GM18499 (cell line): ENCODE results near the gene PRAMEF27.
"Not testable (repeated sequence)": the region's sequence is repeated elsewhere in the genome, so short reads cannot be mapped to it uniquely, and the experiment has no call there.

Source experiments
- ATAC-seq: cut with Tn5 transposase; IDR thresholded peaks from one replicate; pipeline ENCODE4 v1.9.1; 2021; ENCODE audit warnings: moderate number of reproducible peaks; ENCODE audit not compliant: insufficient read depth, unreplicated experiment

Gene PRAMEF27

GRCh38 chr1:13056475-13056874, at the start of gene PRAMEF27:
PRAMEF27 (minus strand) TSS chr1:13056575; CDS start chr1:13053659, 2,916 bp downstream.
- not testable (repeated sequence) for ATAC-seq

DNA sequence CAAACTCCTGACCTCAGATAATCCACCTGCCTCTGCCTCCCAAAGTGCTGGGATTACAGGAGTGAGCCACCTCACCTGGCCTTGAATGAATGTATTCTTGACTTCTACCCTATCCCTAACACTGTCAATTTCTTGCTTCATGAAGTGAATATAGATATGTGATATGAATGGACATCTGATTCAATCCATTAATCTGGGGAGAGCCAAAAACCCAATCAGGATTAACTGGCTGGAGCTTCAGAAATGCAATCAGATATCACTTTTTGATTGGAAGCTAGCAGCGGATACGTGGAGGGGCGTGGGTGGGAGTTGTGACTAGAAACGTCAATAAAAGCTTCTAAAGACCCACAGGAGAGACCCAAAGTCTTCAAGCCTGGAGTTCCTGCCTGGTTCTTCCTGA, 14.1 kb upstream of the PRAMEF27 start, which contains the start of gene PRAMEF25:
Gene PRAMEF25 (plus strand): TSS at position 301 of the 400 bp plus-strand sequence. CDS start 2,920 bp downstream, outside the sequence.
- not testable (repeated sequence) for ATAC-seq

DNA sequence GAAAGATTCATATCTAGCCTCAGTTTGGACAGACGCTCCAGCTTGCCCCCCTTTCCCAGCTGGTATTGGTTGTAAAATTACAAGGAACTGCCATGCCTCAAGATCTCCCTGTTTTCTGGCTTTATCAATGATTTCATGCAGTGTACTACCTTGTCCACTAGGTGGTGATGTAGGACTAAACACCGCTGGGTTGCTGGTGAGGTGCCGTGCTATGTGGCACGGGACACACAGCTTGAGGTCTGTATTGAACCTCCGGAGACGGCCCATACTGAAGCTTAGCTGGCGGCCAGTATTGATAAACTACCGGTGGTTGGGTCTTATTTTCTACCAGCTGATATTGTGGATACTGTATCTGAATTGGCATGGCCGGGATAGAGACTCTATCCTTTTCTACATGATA, 36.5 kb downstream of the PRAMEF27 start:
- not testable (repeated sequence) for ATAC-seq

DNA sequence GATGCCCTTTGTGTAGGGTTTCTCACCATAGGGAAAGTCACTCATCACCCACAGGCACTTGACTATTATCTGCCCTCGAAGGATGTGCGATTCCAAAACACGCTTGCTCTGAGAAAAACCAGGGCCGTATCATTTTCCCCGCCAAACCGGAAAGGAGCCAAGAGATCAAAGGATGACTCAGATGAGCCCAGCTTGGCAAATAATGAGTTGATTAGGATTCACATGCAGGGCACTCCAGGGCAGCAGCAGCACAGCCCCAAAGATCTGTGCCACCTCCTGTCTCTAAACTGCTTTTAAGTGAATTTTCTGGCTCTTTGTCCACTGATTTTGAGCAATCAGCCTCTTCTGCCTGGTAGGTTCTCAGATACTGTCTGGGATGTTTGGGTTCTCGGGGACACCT, 44.4 kb downstream of the PRAMEF27 start:
- ATAC-seq: not testable (repeated sequence)

GRCh38 chr1:13009348-13009747, 47.0 kb downstream of the PRAMEF27 start:
- ATAC-seq: not testable (repeated sequence)

DNA sequence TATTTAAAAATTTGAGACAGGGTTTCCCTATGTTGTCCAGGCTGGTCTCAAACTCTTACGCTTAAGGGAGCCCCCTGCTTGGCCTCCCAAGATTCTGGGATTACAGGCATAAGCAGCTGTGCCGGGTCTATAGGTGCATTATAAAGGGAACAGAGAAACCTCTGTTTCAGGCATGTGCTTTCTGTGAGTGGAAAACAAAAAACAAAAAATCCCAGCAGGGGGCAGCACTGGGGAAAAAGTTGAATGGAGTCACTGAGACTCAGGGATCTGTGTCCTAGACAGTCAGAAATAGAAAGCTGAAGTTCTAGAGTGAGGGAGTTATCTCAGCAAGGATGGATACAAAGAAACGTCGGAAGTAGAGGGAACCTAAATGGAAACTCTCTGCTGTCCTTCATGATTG, 50.6 kb downstream of the PRAMEF27 start:
- ATAC-seq: not testable (repeated sequence)
